ENCODE results near the gene ANKRD63. TPM values are rescaled to one million over a fixed set of nuclear protein-coding genes. Genes with fewer than 3 reads are reported as not detected.
A peak's percentile ranks its signal among the peaks of the same experiment; 100 is the strongest.

Gene ANKRD63
- total and polyA plus RNA-seq, 2 donors (not counting 1 experiment from before 2014, with no cell fraction given) = not detected

- Histone ChIP-seq H3K79me2 (ENCODE audit: control insufficient read depth, insufficient read depth, low read length) (no peaks in the 10 kb centered on the region), H3K27ac (ENCODE audit: insufficient read depth, low read length) (no peak overlapping the region), H2AFZ (ENCODE audit: low read length) (peak overlapping the region; percentile 11), H3K27me3 (ENCODE audit: control insufficient read depth, insufficient read depth, low read length) (peaks cover 15% of the 10 kb centered on the region), H3K4me3 (replicated peaks in 1 of 4; ENCODE audit: control extremely low read depth in 1 of 4, insufficient read depth in 1 of 4, low read depth in 3 of 4, low read length in 4 of 4) (no peak overlapping the region), H3K4me2 (ENCODE audit: extremely low read depth, insufficient read depth, low read length) (no peak overlapping the region), H4K20me1 (ENCODE audit: control insufficient read depth, extremely low read depth, insufficient read depth, low read length) (no peaks in the 10 kb centered on the region), H3K36me3 (ENCODE audit: control insufficient read depth, insufficient read depth, low read length) (no peaks in the 10 kb centered on the region), H3K4me1 (ENCODE audit: control insufficient read depth, extremely low read depth, insufficient read depth, low read length) (peaks cover 2% of the 10 kb centered on the region), H3K9me3 (ENCODE audit: control insufficient read depth, insufficient read depth, low read depth, low read length) (no peaks in the 10 kb centered on the region), H3K9ac (ENCODE audit: insufficient read depth, low read length) (no peak overlapping the region)
- TF ChIP-seq EZH2 (IDR thresholded peaks at IDR 0.05; ENCODE audit: low read length, missing control alignments) (no peak), CTCF (conservative IDR thresholded peaks at IDR 0.05 in 1 of 2, IDR thresholded peaks at IDR 0.05 in 1 of 2; ENCODE audit: low read depth in 1 of 2, low read length in 2 of 2) (peak; percentile 100)
- peak; percentile 64 to 87 for DNase-seq (ENCODE audit: low read depth in 2 of 2)
Observed at GRCh38 chr15:40274350-40275274, 8.3 kb downstream of the ANKRD63 start.

- peaks cover 9% of the 10 kb centered on the region for H3K27me3 ChIP-seq (ENCODE audit: control insufficient read depth, insufficient read depth, low read length)
- H3K27ac ChIP-seq (ENCODE audit: insufficient read depth, low read length) = no peak overlapping the region
- H3K4me1 ChIP-seq (ENCODE audit: control insufficient read depth, extremely low read depth, insufficient read depth, low read length) = no peaks in the 10 kb centered on the region
- H3K9ac ChIP-seq (ENCODE audit: insufficient read depth, low read length) = no peak overlapping the region
- H3K4me2 ChIP-seq (ENCODE audit: extremely low read depth, insufficient read depth, low read length) = no peak overlapping the region
- no peak for TF ChIP-seq CTCF (conservative IDR thresholded peaks at IDR 0.05 in 1 of 2, IDR thresholded peaks at IDR 0.05 in 1 of 2; ENCODE audit: low read depth in 1 of 2, low read length in 2 of 2)
- no peak for TF ChIP-seq EZH2 (IDR thresholded peaks at IDR 0.05; ENCODE audit: low read length, missing control alignments)
- H3K36me3 ChIP-seq (ENCODE audit: control insufficient read depth, insufficient read depth, low read length) = no peaks in the 10 kb centered on the region
- no peak for DNase-seq (ENCODE audit: low read depth in 2 of 2)
- no peaks in the 10 kb centered on the region for H3K79me2 ChIP-seq (ENCODE audit: control insufficient read depth, insufficient read depth, low read length)
- H3K9me3 ChIP-seq (ENCODE audit: control insufficient read depth, insufficient read depth, low read depth, low read length) = no peaks in the 10 kb centered on the region
- H4K20me1 ChIP-seq (ENCODE audit: control insufficient read depth, extremely low read depth, insufficient read depth, low read length) = no peaks in the 10 kb centered on the region
- no peak overlapping the region for H2AFZ ChIP-seq (ENCODE audit: low read length)
- H3K4me3 ChIP-seq (replicated peaks in 1 of 4; ENCODE audit: control extremely low read depth in 1 of 4, insufficient read depth in 1 of 4, low read depth in 3 of 4, low read length in 4 of 4) = no peak overlapping the region
Observed at GRCh38 chr15:40273428-40273827, 9.4 kb downstream of the ANKRD63 start.

GRCh38 chr15:40272485-40273056 lies 10.3 kb downstream of the ANKRD63 start:
- peaks cover 3% of the 10 kb centered on the region for H3K27me3 ChIP-seq (ENCODE audit: control insufficient read depth, insufficient read depth, low read length)
- H3K4me3 ChIP-seq (replicated peaks in 1 of 4; ENCODE audit: control extremely low read depth in 1 of 4, insufficient read depth in 1 of 4, low read depth in 3 of 4, low read length in 4 of 4) = no peak overlapping the region
- H3K4me2 ChIP-seq (ENCODE audit: extremely low read depth, insufficient read depth, low read length) = no peak overlapping the region
- H2AFZ ChIP-seq (ENCODE audit: low read length) = no peak overlapping the region
- no peak overlapping the region for H3K27ac ChIP-seq (ENCODE audit: insufficient read depth, low read length)
- H3K9ac ChIP-seq (ENCODE audit: insufficient read depth, low read length) = no peak overlapping the region
- no peaks in the 10 kb centered on the region for H3K79me2 ChIP-seq (ENCODE audit: control insufficient read depth, insufficient read depth, low read length)
- no peaks in the 10 kb centered on the region for H3K9me3 ChIP-seq (ENCODE audit: control insufficient read depth, insufficient read depth, low read depth, low read length)
- no peak for TF ChIP-seq EZH2 (IDR thresholded peaks at IDR 0.05; ENCODE audit: low read length, missing control alignments)
- TF ChIP-seq CTCF (conservative IDR thresholded peaks at IDR 0.05 in 1 of 2, IDR thresholded peaks at IDR 0.05 in 1 of 2; ENCODE audit: low read depth in 1 of 2, low read length in 2 of 2) = peak; percentile 7 to 18
- DNase-seq (ENCODE audit: low read depth in 2 of 2) = no peak
- H4K20me1 ChIP-seq (ENCODE audit: control insufficient read depth, extremely low read depth, insufficient read depth, low read length) = no peaks in the 10 kb centered on the region
- H3K36me3 ChIP-seq (ENCODE audit: control insufficient read depth, insufficient read depth, low read length) = no peaks in the 10 kb centered on the region
- no peaks in the 10 kb centered on the region for H3K4me1 ChIP-seq (ENCODE audit: control insufficient read depth, extremely low read depth, insufficient read depth, low read length)

Measured in fibroblast of lung (primary cell).